ENCODE measurements around the gene AR.
"Not testable (repeated sequence)": the region's sequence is repeated elsewhere in the genome, so short reads cannot be mapped to it uniquely, and the experiment has no call there.

The AR gene

GRCh38 chrX:67614423-67614822 is 70.6 kb downstream of the AR start:
- H3K4me3 ChIP-seq (ENCODE audit: control insufficient read depth, low read depth, low read length), result no peak overlapping the region
- TF ChIP-seq CTCF (IDR thresholded peaks at IDR 0.05; ENCODE audit: control insufficient read depth, insufficient read depth, low read depth, low read length, missing control alignments), result no peak
- peak; percentile 18 for DNase-seq (ENCODE audit: low read depth)

GRCh38 chrX:67619253-67619652 is 75.4 kb downstream of the AR start:
- TF ChIP-seq CTCF (IDR thresholded peaks at IDR 0.05; ENCODE audit: control insufficient read depth, insufficient read depth, low read depth, low read length, missing control alignments), result no peak
- H3K4me3 ChIP-seq (ENCODE audit: control insufficient read depth, low read depth, low read length), result no peak overlapping the region
- DNase-seq (ENCODE audit: low read depth), result peak; percentile 38

- H3K4me3 ChIP-seq (ENCODE audit: control insufficient read depth, low read depth, low read length), result no peak overlapping the region
- no peak for TF ChIP-seq CTCF (IDR thresholded peaks at IDR 0.05; ENCODE audit: control insufficient read depth, insufficient read depth, low read depth, low read length, missing control alignments)
- DNase-seq (ENCODE audit: low read depth), result no peak
Measured at GRCh38 chrX:67622053-67622585, 78.3 kb downstream of the AR start.

- TF ChIP-seq CTCF (IDR thresholded peaks at IDR 0.05; ENCODE audit: control insufficient read depth, insufficient read depth, low read depth, low read length, missing control alignments), result no peak
- H3K4me3 ChIP-seq (ENCODE audit: control insufficient read depth, low read depth, low read length), result no peak overlapping the region
- DNase-seq (ENCODE audit: low read depth), result no peak
Measured at GRCh38 chrX:67624325-67624724, 80.5 kb downstream of the AR start.

- no peak for TF ChIP-seq CTCF (IDR thresholded peaks at IDR 0.05; ENCODE audit: control insufficient read depth, insufficient read depth, low read depth, low read length, missing control alignments)
- H3K4me3 ChIP-seq (ENCODE audit: control insufficient read depth, low read depth, low read length), result no peak overlapping the region
- no peak for DNase-seq (ENCODE audit: low read depth)
Measured at GRCh38 chrX:67635424-67635823, 91.6 kb downstream of the AR start.

- no peak overlapping the region for H3K4me3 ChIP-seq (ENCODE audit: control insufficient read depth, low read depth, low read length)
- DNase-seq (ENCODE audit: low read depth), result no peak
- no peak for TF ChIP-seq CTCF (IDR thresholded peaks at IDR 0.05; ENCODE audit: control insufficient read depth, insufficient read depth, low read depth, low read length, missing control alignments)
Measured at GRCh38 chrX:67636532-67636931, 92.7 kb downstream of the AR start.

- not testable (repeated sequence) for H3K4me3 ChIP-seq (ENCODE audit: control insufficient read depth, low read depth, low read length); DNase-seq (ENCODE audit: low read depth)
Measured at GRCh38 chrX:67637293-67637692, 93.5 kb downstream of the AR start.

All from AG09309 (cell line).